Umbilical cord (tissue), 2 donors: ENCODE data around the gene SPAG17. TPM values are rescaled to one million over a fixed set of nuclear protein-coding genes. Genes with fewer than 3 reads are reported as not detected.

Experiments used
- DNase-seq: peaks from one replicate; pipeline ENCODE4 v3.0.0-alpha.2; 2015; ENCODE audit warnings: low spot score
- total RNA-seq: library from RNA; depleted of rRNA; stranded (reverse); fragments of >200 nt; gene quantifications from one replicate; pipeline ENCODE4 v1.2.3, GENCODE V29; 2014; ENCODE audit warnings: low replicate concordance; ENCODE audit not compliant: insufficient read depth

SPAG17 gene
- 4.1 TPM for total RNA-seq

GRCh38 chr1:118185084-118185832, at the start of gene SPAG17:
SPAG17 (minus strand) TSS chr1:118185228; CDS start chr1:118185157, 71 bp downstream.
- DNase-seq = peak; percentile 91

- DNase-seq = no peak
These were observed 40.4 kb upstream of the SPAG17 start for GRCh38 chr1:118225471-118225870.

GRCh38 chr1:118223426-118223825, 38.4 kb upstream of the SPAG17 start:
- DNase-seq = peak; percentile 1

- DNase-seq = no peak
These were observed 34.4 kb upstream of the SPAG17 start for GRCh38 chr1:118219438-118219837.

GRCh38 chr1:118217141-118217838, 32.3 kb upstream of the SPAG17 start:
- peak; percentile 2 for DNase-seq

- no peak for DNase-seq
These were observed 29.8 kb upstream of the SPAG17 start for GRCh38 chr1:118214866-118215265.

- DNase-seq = no peak
These were observed 25.7 kb upstream of the SPAG17 start for GRCh38 chr1:118210723-118211110.

- DNase-seq = no peak
These were observed 25.2 kb upstream of the SPAG17 start for GRCh38 chr1:118210051-118210722.

- peak; percentile 47 for DNase-seq
These were observed 24.6 kb upstream of the SPAG17 start for GRCh38 chr1:118209648-118210047.

GRCh38 chr1:118206966-118207365, 21.9 kb upstream of the SPAG17 start:
- DNase-seq = no peak

- DNase-seq = no peak
These were observed 19.6 kb upstream of the SPAG17 start for GRCh38 chr1:118204648-118205047.

- DNase-seq = no peak
These were observed 19.1 kb upstream of the SPAG17 start for GRCh38 chr1:118204105-118204504.

- no peak for DNase-seq
These were observed 17.1 kb upstream of the SPAG17 start for GRCh38 chr1:118202076-118202608.

- no peak for DNase-seq
These were observed 16.5 kb upstream of the SPAG17 start for GRCh38 chr1:118201524-118201923.

- no peak for DNase-seq
These were observed 15.8 kb upstream of the SPAG17 start for GRCh38 chr1:118200836-118201235.

GRCh38 chr1:118190561-118190960, 5.5 kb upstream of the SPAG17 start:
- DNase-seq = no peak

GRCh38 chr1:118189564-118189963, 4.5 kb upstream of the SPAG17 start:
- DNase-seq = no peak

GRCh38 chr1:118188411-118188810, 3.4 kb upstream of the SPAG17 start:
- DNase-seq = no peak

GRCh38 chr1:118186026-118186425, 998 bp upstream of the SPAG17 start:
- DNase-seq = no peak

- DNase-seq = no peak
These were observed 317 bp downstream of the SPAG17 start for GRCh38 chr1:118184739-118185083.

- no peak for DNase-seq
These were observed 1.4 kb downstream of the SPAG17 start for GRCh38 chr1:118183586-118183985.

GRCh38 chr1:118177998-118178397, 7.0 kb downstream of the SPAG17 start:
- DNase-seq = no peak
